Kidney glomerular epithelial cell (primary cell): ENCODE data around the gene SDK1.

Experiments
- DNase-seq: peaks from one replicate; lab custom pipeline; 2025; lab: John Stamatoyannopoulos, UW

The SDK1 gene

DNA sequence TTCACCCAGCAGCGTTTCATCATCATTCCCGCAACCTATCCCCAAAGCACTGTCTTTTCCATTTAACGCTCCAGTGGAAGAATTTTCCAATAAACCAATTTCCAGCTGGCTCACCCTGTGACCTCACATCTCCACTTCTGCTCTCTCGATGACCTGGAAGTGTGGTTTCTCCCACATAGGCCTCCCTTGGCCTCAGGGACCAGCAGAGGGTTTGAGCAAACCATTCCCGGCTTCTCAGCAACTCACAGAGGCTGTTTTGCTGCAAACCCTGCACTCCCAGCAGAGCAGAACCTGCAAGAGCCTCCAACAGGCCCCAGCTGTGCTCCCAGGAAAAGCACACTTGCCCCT, 858.1 kb downstream of the SDK1 start:
- no peak for DNase-seq

DNA sequence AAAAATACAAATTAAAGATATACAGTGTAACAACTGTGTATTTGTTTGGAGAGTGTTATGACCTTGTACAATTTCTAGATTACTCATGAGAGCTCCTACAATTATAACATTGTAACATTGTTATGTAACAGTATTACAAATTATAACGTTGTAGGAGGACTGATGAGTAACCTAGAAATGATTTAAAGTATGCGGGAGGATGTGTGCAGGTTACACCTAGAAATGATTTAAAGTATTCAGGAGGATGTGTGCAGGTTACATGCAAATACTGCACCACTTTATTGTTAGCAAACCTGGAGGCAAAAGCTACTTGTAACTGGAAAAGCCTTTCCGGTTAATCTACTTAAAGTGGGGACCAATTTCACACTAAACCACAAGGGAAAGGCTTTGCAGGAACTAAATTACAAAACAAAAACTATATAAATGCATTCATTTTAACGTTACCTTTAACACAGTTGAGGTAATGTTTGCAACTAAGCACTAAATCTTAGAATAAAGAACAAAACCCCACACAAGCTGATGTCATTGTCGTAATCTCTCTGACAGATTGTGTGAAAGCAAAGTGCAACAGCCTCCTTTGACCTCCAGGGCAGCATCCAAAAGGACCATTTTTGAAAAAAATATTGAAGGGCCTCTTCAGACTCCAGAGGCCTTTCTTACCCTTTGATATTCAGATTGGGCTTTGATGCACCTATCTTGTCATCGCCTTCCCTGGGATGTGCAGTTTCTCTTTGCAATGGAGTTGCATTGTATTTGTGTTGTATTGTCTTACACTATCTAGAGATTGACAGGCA, 858.9 kb downstream of the SDK1 start:
- peak; percentile 73 for DNase-seq

DNA sequence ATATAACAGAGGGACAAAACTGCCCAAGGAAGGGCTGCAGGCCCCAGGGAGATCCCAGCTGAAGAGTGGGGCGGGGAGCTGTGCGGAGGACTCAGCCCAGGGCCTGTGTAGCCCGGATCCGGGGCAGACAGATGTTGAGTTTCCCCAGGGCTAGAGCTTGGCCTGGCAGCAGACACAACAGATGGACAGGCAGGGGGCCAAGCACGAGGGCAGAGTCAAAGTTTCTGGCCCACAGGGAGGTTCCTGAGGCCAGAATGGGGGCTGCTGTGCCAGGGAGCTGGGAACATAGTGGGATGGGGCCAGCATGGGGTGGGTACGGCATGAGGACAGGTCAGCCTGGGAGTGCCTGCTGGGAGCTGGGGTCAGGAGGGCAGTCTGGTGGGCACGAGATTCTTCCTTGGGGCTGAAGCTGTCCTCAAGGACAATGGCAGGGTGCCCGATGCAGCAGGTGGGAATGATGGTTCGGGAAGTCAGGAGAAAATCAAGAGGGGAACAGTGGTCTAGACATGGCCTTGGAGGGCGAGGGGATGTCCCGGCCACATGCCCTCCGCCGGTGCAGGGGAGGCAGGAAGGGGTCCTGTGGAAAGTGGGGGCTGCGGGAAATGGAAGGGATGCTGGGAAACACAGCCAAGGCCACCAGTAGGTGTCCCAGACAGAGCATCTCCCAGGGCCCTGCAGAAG, 862.0 kb downstream of the SDK1 start:
- DNase-seq = no peak

DNA sequence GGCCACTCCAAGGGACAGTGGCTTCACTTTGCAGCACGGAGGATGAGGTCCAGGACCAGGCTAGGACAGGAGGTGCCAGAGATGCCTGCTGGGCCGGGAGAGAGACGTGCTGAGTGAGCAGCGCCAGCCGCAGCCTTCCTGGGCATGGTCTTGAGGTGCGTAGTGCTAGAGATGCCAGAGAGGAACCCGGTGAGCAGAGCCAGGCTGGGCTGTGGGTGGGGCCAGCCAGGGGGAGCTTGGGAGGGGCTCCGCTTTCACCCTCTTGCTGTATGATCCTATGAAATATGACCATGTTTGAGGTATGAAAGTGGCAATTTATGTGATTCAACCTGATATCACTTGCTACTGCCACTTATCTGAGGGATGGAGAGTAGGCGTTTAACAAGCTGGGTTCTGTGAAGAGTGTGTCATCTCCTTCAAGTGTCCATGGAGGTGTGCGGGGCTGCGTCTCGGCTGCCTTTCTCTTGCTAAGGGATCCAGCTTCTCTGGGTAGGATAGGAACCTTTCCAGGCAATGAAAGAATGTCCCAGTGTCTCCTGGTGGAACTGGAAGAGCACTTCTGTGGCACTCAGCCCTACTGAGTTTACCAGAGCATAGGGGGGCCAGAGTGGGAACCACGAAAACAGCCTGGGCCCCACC, 862.6 kb downstream of the SDK1 start:
- no peak for DNase-seq

DNA sequence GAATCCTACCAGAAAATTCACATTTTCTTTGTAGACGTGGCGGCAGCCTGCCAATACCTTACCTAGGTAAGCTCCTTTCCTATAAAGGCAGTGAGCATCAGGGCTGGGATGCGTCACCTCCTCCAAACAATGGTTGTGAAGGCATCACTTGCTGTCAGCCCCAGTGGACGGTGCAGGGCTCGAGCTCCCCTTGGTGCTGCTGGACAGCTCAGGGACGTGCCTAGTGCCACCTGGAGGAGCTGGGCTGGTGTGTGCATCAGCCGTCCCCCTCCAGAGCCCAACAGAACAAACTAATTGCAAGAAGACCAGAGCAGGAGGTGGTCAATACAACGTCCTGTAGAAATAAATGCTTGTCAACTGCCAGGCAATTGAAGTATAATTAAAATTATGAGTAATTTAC, 863.5 kb downstream of the SDK1 start:
- DNase-seq = no peak

DNA sequence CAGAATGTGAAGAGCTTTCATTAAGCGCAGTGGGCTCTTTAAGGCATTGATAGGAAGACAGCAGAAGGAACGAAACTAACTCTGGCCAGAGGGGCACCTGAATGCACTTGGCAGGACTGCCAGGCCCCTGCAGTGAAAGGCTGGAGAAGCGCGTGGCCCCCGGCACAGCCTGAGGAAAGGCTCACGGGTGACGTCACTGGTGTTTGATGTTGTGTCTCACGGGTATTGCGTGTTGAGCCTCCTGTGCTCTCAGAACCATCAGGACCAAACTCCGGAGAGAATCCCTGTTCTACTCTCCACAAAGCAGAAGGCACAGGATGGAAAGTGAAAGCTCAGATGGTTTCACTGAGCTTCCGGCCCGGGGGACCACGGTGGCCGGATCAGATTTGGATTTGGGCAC, 865.3 kb downstream of the SDK1 start:
- DNase-seq = no peak

DNA sequence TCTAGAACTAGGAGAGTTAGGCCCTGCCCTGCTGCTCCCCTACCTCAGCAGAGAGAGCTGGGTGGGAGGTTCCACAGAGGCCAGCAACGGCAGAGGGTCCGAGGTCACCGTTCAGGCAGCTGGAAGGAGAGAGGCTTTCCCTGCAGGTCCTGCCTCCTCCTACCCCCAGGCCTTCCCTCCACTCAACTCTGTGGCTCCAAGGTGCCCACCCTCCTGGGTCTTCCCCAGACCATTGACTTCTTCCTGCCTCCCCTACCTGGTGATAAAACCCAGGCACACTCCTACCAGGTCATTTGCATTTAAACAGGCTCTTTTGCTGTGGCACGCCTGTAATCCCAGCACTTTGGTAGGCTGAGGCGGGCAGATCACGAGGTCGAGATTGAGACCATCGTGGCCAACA, 865.8 kb downstream of the SDK1 start:
- DNase-seq = no peak

DNA sequence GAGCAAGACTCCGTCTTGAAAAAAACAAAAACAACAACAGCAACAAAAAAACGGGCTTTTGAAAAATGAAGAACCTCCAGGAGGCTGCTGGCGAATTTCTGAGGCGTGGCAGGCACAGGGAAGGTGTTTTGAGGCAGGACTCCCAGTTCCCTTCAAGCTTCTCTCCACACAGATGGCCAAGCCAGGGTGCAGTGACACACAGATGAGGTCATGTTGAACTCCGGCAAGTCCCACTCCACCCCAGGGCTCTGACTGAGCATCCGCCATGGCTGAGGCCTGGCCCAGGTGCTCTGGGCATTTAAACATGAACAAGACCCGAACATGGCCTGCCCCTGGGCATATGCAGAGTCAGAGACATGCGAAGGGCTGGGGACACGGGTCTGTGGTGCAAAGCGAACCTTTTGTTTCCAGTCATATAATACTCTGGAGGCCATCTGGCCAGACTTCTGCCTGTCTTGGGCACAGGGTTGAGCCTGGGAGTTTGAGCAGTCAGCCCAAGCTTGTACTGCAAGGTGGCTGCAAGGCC, 866.4 kb downstream of the SDK1 start:
- DNase-seq = no peak

DNA sequence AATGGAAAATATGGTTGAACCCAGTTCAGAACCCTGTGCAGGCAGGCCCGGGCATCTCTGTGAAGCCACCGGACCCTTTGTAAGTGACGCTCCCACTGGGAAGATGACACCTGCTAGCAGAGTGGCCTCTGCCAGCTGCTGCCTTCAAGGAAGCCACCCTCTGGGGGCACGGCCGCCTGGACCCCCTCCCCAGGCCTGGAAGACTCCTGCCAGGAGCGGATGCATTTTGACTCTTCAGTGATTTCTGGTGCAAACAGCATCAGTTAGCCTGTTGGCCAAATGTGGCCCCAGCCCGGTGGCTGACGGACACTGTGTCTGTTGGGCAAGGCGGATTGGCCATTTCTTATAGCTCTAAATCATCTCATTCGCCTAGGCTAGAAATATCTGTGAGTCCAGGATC, 867.0 kb downstream of the SDK1 start:
- no peak for DNase-seq

DNA sequence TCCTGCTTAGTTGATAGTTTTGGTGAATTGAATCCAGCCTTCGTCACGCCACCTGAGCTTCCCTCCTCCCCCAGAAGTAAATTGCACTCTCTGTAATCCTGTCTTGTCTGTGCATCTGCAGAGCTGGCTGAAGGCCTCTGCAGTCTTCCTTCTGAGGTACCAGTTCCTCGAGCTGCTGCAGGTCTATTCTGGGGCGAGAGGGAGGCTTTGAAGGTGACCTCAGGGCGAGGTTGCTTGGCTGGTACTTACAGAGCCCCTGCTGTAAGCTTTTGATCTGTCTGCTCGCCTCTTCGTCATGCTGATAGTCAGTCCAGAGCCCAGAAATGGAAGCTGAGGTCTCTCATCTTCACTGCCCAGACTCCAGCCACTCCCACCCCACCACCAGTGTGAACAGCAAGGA, 867.5 kb downstream of the SDK1 start:
- no peak for DNase-seq

DNA sequence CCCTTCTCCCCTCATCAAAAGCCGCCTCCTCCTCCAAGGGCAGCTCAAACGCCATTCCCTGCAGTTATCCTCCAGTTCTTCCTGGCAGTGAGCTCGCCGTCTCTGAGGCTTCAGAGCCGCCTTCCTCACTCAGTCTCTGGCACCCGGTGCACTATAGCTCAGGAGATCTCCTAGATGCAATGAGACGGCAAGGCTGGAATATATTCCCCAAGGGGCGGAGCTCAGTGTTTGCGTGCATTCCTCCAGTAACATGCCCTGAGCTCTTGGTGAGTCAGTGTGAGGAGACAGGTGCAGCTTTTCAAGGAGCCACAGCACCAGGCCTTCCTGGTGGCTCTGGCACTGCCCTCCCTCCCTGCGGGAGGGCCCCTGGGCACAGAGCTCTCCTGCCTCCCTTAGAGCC, 868.4 kb downstream of the SDK1 start:
- no peak for DNase-seq

DNA sequence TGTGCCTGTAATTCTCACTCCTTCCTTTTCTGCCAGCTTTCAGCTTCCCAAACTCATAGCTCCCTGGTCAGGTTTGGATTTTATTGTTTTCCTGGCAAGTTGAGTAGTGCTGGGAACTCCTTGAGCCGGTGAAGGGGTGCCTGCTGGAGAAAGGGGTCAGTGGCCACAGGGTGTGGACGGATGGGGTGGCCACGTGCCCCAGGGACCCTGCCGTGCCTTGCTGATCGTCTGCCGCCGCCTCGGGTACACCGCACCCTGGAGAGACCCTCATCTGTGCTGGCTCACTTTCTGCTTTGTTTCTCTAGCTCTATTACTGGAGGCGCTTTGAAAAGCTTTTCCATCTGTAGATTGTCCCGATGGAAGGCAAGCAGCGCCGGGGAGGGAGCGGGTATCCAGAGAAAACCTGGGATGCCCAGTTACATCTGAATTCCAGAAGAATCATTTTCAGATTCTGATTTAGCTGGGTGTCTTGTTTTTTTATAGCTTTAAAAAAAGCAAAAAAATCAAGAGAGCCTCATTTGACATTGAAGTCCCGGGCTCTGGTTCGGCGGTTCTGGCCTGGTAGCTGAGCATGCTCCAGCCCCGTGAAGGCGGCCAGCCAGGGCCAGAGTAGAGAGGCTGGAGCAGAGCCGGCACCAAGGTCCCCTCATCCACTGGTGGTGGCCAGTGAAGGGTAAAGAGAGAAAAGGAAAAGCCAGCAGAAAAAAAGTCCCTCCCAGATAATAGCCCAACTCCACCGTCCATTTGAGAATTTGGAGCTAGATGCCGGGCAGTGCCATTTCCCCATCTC, 870.1 kb downstream of the SDK1 start:
- DNase-seq = no peak

DNA sequence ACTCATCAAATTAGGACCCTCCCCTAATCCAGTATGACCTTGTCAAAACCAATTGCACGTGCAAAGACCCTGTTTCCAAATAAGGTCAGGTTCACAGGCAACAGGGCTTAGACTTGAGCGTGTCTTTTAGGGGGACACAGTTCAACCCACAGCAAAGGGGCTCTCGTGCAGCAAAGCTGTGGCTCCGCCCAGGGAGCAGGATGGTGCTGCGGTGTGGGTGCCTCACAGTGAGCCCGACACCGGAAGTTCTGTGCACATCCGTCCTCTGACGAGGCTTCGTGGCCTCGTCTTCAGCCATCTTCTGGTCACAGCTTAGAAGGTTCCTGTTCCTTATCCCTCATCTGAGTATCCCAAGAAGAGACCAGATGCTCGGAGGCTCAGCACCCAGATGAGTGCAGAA, 871.8 kb downstream of the SDK1 start:
- no peak for DNase-seq

DNA sequence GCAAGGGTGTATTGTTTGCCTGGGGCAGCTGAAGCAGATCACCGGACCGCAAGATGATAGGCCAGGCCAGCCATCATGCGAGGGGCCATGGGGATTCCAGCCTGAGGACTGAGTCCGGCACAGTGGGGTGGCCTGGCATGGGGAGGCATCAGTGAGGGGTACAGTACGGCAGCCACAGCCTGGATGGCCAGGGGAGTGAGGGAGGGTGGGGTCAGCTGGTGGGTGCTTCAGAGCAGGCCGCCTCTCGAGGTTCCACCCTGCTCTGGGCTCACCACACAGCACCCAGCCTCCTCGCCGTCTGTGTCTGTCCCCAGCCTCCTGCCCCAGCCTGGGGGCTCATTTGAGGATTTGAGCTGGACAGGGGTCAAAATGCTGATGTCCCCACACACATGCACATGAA, 872.6 kb downstream of the SDK1 start:
- no peak for DNase-seq

DNA sequence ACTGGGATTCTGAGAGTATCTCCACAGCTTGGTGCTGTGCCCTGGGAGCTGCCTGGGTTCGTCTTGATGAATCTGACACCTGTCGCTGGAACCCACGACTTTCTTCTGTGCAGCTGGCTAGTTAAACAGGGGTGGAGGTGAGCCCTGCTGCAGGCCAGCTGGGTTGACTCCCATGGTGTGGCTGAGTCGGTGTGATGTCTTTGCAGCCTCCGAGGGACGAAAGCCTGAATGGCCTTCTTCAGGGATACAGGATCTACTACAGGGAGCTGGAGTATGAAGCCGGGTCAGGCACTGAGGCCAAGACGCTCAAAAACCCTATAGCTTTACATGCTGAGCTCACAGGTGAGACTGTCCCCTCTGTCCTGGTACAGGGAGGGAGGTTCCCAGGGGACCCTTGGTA, 873.0 kb downstream of the SDK1 start:
- no peak for DNase-seq

DNA sequence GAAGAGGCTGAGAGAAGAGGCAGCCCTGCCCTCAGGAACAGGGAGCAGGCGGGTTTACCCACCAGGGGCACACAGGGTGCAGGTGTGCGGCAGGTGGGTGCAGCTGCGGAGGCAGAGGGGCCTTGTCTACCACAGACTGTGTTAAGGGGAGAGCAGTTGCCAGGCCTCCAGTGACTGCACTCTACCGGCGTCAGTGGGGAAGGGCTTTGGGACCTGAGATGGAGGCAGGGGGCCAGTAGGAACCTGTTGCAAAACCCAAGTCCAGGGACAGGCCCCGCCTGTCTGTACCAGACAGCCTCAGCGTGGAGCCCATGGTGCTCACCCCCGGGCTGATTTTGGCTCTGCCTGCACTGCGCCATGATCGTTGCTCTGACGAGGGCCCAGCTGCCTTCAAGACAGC, 873.4 kb downstream of the SDK1 start:
- no peak for DNase-seq

DNA sequence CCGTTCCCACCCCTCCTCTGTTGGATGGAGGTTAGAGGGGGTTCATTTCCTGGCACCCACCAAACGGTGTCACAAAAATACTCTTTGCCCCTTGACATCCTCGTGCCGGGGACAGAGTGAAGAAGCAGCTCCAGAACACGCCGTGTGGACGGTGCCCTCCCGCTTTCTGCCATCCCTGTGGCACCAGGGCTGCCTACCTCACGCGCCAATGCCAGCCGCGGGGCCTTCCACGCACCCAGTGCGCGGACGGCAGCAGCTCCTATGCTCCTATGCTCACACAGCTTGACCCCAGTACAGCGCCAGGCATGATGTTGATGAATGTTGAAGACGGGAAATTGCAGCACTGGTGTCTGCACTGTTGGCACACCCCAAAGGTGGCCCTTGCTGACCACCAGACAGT, 873.8 kb downstream of the SDK1 start:
- DNase-seq = no peak

DNA sequence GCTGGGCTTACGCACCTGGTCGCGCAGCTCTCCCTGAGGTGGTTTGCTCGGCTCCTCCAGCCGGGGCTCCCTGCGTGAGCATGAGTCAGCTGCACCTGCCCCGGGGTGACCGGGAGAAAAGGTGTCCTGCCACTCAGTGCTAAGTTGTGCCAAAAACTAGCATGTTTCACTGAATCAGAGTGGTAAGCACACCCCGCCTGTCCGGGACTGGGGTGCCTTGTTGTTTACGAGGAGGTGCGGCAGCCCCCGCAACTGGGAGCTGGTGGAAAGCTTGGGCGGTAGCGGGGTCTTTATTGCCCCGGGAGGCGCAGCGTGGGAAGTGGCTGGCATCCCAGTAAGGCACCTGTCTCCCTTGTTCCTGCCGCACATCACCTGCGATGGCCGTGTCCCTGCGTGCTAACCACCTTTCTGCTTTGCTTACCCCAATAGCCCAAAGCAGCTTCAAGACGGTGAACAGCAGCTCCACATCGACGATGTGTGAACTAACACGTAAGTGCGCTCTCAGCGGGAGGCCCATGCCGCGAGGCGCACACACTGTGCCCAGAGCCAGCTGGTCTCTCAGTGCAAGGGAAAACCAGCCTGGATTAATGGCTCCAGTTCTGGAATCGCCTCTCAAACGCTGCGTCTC, 874.4 kb downstream of the SDK1 start:
- no peak for DNase-seq

DNA sequence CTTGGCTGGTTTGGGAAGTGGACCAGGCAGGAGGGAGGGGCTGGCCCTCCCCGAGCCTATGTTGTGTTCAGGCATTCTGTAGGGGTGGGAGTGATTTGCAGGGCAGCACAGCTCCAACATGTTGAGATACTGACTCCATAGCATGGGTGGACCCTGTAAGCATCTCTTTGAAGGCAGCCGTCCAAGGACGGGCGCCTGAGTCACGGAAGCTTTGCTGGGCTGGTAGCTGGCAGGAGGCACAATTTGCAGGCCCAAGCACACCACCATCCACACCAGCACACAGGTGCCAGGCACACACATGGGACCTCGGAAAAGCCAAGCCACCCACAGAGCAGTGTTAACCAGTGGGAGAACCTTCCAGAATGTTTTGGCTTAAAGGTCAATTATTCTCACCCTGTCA, 875.9 kb downstream of the SDK1 start:
- DNase-seq = no peak

DNA sequence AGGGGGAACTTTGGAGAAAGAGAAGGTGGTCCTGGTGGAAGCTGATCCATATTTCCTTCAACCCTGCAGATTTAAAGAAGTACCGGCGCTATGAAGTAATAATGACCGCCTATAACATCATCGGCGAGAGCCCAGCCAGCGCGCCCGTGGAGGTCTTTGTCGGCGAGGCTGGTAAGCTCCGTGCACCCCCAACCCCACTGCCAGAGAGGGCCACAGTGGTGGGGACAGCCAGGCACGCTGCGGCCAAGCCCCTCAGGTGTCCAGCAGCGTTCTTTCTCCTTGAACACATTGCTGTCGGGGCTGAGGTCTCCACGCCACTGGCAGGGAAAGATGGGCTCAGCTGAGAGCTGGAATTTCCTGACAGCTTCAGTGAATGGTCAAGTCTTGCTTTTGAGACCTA, 877.4 kb downstream of the SDK1 start:
- DNase-seq = no peak

DNA sequence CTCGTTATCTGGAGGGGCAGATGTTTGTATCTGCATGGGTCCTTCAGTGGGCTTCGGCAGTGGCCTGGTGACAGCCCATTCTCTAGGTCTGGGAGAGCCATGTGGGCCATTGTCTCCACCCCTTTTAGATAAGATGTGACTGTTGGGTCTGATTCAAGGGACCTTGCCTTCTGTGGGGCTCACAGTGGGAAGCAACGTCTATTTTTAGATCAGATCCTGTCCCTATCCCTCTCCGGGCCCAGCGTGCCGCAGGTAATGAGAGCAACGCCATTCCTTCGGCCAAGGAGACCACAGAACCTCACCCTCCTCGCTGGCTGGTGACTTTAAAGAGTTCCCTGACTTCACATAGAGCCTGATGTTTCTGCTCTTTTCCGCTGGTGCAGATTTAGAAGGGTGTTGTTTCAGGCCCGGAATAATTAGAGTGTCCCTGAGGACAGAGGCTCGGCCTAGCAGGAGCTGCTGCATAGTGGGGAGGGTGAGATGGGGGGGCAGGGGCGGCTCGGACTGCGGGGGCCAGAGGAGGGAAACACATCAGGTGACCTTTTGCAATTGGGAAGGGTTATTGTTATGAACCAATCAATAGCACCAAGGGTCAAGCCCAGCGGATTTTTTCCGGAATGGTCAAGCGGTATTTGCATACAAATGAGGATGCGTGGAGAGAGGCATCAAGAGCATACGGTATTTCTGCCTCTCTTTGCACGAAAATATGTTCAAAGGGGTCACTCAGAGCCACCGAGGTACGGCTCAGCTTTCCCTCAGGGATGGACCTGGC, 878.0 kb downstream of the SDK1 start:
- no peak for DNase-seq
